GM12878 (cell line): ENCODE results near the gene RRAD. TPM values are rescaled to one million over a fixed set of nuclear protein-coding genes. Genes with fewer than 3 reads are reported as not detected.

Experiments
- ATAC-seq: fragments of 200-7000 bp; cut with Tn5 transposase; 3 replicates; pipeline ENCODE4 v1.9.1; 2020; ENCODE audit warnings: mild to moderate bottlenecking, moderate library complexity
- BruUV-seq: library from RNA; stranded (reverse); fragments of 400-500 nt; replicated peaks from 2 replicates; lab custom pipeline; 2021; lab: Mats Ljungman, UMichigan
- CTCF ChIA-PET: fragments of 300-600 bp; sonication (Branson Sonifier 250); formaldehyde crosslinking; extraction: SDS; loops from one replicate; lab custom pipeline; 2021; ENCODE audit warnings: inconsistent platforms; lab: Yijun Ruan, JAX
- POLR2A ChIA-PET: fragments of 350-600 bp; formaldehyde crosslinking; extraction: SDS; loops from one replicate; lab custom pipeline; 2021; ENCODE audit warnings: inconsistent platforms; lab: Charles Lee
- RAD21 ChIA-PET: fragments of 300-600 bp; sonication (Branson Sonifier 250); formaldehyde crosslinking; loops from one replicate; lab custom pipeline; 2023; ENCODE audit warnings: antibody characterized with exemption; ENCODE audit not compliant: unreplicated experiment; lab: Charles Lee
- SMC1A ChIA-PET: fragments of 300-600 bp; sonication (Branson Sonifier 250); formaldehyde crosslinking; loops from one replicate; lab custom pipeline; 2023; ENCODE audit not compliant: unreplicated experiment, uncharacterized antibody; lab: Charles Lee
- DNase-seq: peaks from one replicate; pipeline ENCODE4 v3.0.0-alpha.2; 2011; ENCODE audit warnings: low read depth, low spot score
- FAIRE-seq: peaks from 3 replicates; lab custom pipeline; 2011; peaks lifted over from hg19 to GRCh38; lab: Jason Lieb, UNC
- H2AFZ ChIP-seq: 2 replicates; pipeline ENCODE4 v1.6.0; 2011; ENCODE audit warnings: low read depth, low read length, control low read depth; ENCODE audit not compliant: control insufficient read depth
- H3K27ac ChIP-seq: 2 replicates; pipeline ENCODE4 v1.5.1; 2011; ENCODE audit warnings: control low read depth; ENCODE audit not compliant: control insufficient read depth, insufficient read depth
- H3K27me3 ChIP-seq, 2 experiments: replicated peaks in 1 of 2; 2 replicates each; pipeline versions ENCODE4 v1.6.0 to v1.6.1; 2011; ENCODE audit warnings: low read length in 1 of 2; ENCODE audit not compliant: control insufficient read depth in 2 of 2, insufficient read depth in 2 of 2
- H3K36me3 ChIP-seq, 2 experiments: 2 replicates each; pipeline ENCODE4 v1.5.1; 2011; ENCODE audit warnings: low read length in 1 of 2; ENCODE audit not compliant: control insufficient read depth in 2 of 2, insufficient read depth in 2 of 2
- H3K4me1 ChIP-seq: 2 replicates; pipeline ENCODE4 v1.6.1; 2011; ENCODE audit warnings: mild to moderate bottlenecking, low read length, moderate library complexity, mixed read lengths; ENCODE audit not compliant: control insufficient read depth, insufficient read depth
- H3K4me2 ChIP-seq: 2 replicates; pipeline ENCODE4 v1.6.0; 2011; ENCODE audit warnings: control low read depth; ENCODE audit not compliant: control insufficient read depth, insufficient read depth
- H3K4me3 ChIP-seq: fragments of 200-600 bp; sonication (generic); 2 replicates; pipeline ENCODE4 v1.5.1; 2016
- H3K79me2 ChIP-seq: 2 replicates; pipeline ENCODE4 v1.6.0; 2011; ENCODE audit warnings: low read length; ENCODE audit not compliant: control insufficient read depth, insufficient read depth
- H3K9ac ChIP-seq: 2 replicates; pipeline ENCODE4 v1.8.0; 2011; ENCODE audit warnings: low read length, control low read depth, mixed read lengths; ENCODE audit not compliant: control insufficient read depth, insufficient read depth
- H3K9me3 ChIP-seq: replicated peaks from 3 replicates; pipeline ENCODE4 v1.5.1; 2011; ENCODE audit warnings: mild to moderate bottlenecking, low read length; ENCODE audit not compliant: control insufficient read depth, insufficient read depth
- H4K20me1 ChIP-seq: 2 replicates; pipeline ENCODE4 v1.6.0; 2011; ENCODE audit not compliant: control insufficient read depth, insufficient read depth
- FOS ChIP-seq: IDR thresholded peaks from 3 replicates; pipeline ENCODE4 v1.6.1; 2011; ENCODE audit warnings: borderline replicate concordance; ENCODE audit not compliant: insufficient read length; ENCODE audit errors: extremely low read depth
- MTA2 ChIP-seq: fragments of 450-650 bp; IDR thresholded peaks from 2 replicates; pipeline ENCODE4 v1.6.1; 2016; ENCODE audit warnings: low read depth, mild to moderate bottlenecking, moderate library complexity
- MYC ChIP-seq: IDR thresholded peaks from 2 replicates; pipeline ENCODE4 v1.6.1; 2011; ENCODE audit warnings: mild to moderate bottlenecking, low read length, moderate library complexity, inconsistent platforms; ENCODE audit not compliant: insufficient read depth, insufficient replicate concordance, insufficient read length, severe bottlenecking
- RAD51 ChIP-seq: fragments of 450-650 bp; IDR thresholded peaks from 2 replicates; pipeline ENCODE4 v1.6.1; 2016; ENCODE audit warnings: moderate library complexity, mild to moderate bottlenecking, inconsistent platforms
- REST ChIP-seq: IDR thresholded peaks from 2 replicates; pipeline ENCODE4 v1.6.1; 2012; ENCODE audit warnings: mild to moderate bottlenecking, low read depth, low read length
- WGBS: methylation state at CpG from one replicate; pipeline ENCODE4 v1.1.6; 2016; ENCODE audit warnings: low lambda C conversion rate; ENCODE audit not compliant: insufficient replicate concordance, insufficient coverage; ENCODE audit errors: missing lambda C conversion rate; 5-methylcytosine and 5-hydroxymethylcytosine counted together
- in situ Hi-C: fragments of 300-500 bp; cut with MboI; formaldehyde crosslinking; loops from 9 replicates; pipeline ENCODE4 v1.14.3; 2018; ENCODE audit warnings: mixed read lengths
- intact Hi-C: fragments of 100-400 bp; cut with micrococcal nuclease; formaldehyde crosslinking; loops from one replicate; pipeline ENCODE4 v1.14.2; 2022; ENCODE audit not compliant: unreplicated experiment
- polyA plus RNA-seq, 11 experiments: library from polyadenylated mRNA; depleted of rRNA in 4 of 11; unstranded in 6 of 11; stranded (reverse) in 5 of 11; fragments of >200 nt; fragmentation: Nextera tagmentation in 4 of 11; fragmentation: Illumina TruSeq in 1 of 11; extraction: Ambion mirVana in 4 of 11; extraction: Trizol in 1 of 11; gene quantifications; 1 replicate in 1 of 11; 2 replicates in 10 of 11; pipeline versions ENCODE4 v1.2.1 to v1.2.3, GENCODE V29; 2011 to 2016; ENCODE audit warnings: inconsistent platforms in 2 of 11, missing spikeins in 2 of 11, low read depth in 1 of 11
- total RNA-seq, 4 experiments: library from RNA; depleted of rRNA in 3 of 4; stranded (reverse); fragments of >200 nt in 3 of 4; fragmentation: Illumina TruSeq in 1 of 4; extraction: Trizol in 1 of 4; gene quantifications; 2 replicates each; pipeline versions ENCODE4 v1.2.1 to v1.2.3, GENCODE V29; 2013 to 2021
- TF ChIP-seq, protein P1 (sequence below): fragments of 150-350 bp; IDR thresholded peaks from 2 replicates; pipeline ENCODE4 v1.6.1; 2016; ENCODE audit warnings: low read depth, low read length

RRAD gene
- total and polyA plus RNA-seq, 10 of the 15 experiments (the other 5 are each of a cell fraction or from before 2014, with no cell fraction given) = 0.11 to 8.5 (median 2.8) TPM

DNA sequence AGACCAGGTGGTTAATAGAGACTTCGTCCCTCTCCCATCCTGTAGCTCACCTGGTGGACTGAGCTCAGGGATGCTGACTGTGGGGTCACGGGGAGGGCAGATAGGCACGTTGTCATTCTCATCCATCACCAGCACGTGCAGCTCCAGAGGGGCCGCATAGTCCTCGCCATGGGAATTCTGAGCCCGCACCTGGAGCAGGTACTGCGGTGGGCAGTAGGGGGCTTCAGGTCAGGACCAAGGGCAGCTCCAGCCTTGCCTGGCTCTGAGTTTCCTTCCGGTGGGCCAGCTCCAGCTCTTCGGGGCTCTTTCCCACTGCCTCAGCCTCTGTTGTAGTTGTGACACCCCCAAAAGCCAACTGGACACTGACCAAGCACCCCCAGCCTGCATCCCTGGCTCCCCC, 12.3 kb downstream of the RRAD start:
- BruUV-seq = no TSS peak
- Histone ChIP-seq H2AFZ (no peak overlapping the region), H3K27ac (no peak overlapping the region), H4K20me1 (no peaks in the 10 kb centered on the region), H3K27me3 (no peaks in the 10 kb centered on the region; a peak in 2 of 4 replicates), H3K9ac (no peak overlapping the region), H3K4me3 (no peak overlapping the region), H3K4me2 (no peak overlapping the region), H3K36me3 (no peaks in the 10 kb centered on the region), H3K4me1 (no peaks in the 10 kb centered on the region), H3K9me3 (no peaks in the 10 kb centered on the region), H3K79me2 (no peaks in the 10 kb centered on the region)
- TF ChIP-seq FOS (no peak), REST (peak; percentile 48; the same call in 1 of the 2 replicates)
- in situ Hi-C loops (no loop called here), intact Hi-C loops (no loop called here)
- 37% methylated on average over 10 of the region's 10 CpGs for WGBS
- ATAC-seq (no peak), FAIRE-seq (no peak), DNase-seq (no peak)
- ChIA-PET SMC1A (no interaction called here), POLR2A (no interaction called here), CTCF (interaction anchor here (1.3 kb wide), 1 partner anchor 45 kb away, joined by 4 read pairs; no protein-coding TSS in a partner anchor), RAD21 (no interaction called here)

GRCh38 chr16:66911801-66912200, 13.5 kb downstream of the RRAD start:
- Histone ChIP-seq H4K20me1 (no peaks in the 10 kb centered on the region), H3K79me2 (no peaks in the 10 kb centered on the region), H3K4me1 (no peaks in the 10 kb centered on the region), H3K36me3 (no peaks in the 10 kb centered on the region), H3K4me3 (no peak overlapping the region), H3K9ac (no peak overlapping the region), H3K27me3 (no peaks in the 10 kb centered on the region; a peak in 2 of 4 replicates), H2AFZ (no peak overlapping the region), H3K27ac (no peak overlapping the region), H3K4me2 (no peak overlapping the region), H3K9me3 (no peaks in the 10 kb centered on the region)
- ChIA-PET POLR2A (no interaction called here), RAD21 (interaction anchor here (0.5 kb wide), 1 partner anchor 38 kb away, joined by 4 read pairs; no protein-coding TSS in a partner anchor), CTCF (interaction anchor here (2.2 kb wide), 1 partner anchor 14 kb away, joined by 7 read pairs; the partner anchor contains the start of gene RRAD), SMC1A (no interaction called here)
- no peak for FAIRE-seq
- 27% methylated on average over 8 of the region's 8 CpGs for WGBS
- no TSS peak for BruUV-seq
- in situ Hi-C loops = no loop called here
- no peak for DNase-seq
- no peak for ATAC-seq
- intact Hi-C loops = no loop called here
- no peak for TF ChIP-seq MTA2
- TF ChIP-seq, protein P1, sequence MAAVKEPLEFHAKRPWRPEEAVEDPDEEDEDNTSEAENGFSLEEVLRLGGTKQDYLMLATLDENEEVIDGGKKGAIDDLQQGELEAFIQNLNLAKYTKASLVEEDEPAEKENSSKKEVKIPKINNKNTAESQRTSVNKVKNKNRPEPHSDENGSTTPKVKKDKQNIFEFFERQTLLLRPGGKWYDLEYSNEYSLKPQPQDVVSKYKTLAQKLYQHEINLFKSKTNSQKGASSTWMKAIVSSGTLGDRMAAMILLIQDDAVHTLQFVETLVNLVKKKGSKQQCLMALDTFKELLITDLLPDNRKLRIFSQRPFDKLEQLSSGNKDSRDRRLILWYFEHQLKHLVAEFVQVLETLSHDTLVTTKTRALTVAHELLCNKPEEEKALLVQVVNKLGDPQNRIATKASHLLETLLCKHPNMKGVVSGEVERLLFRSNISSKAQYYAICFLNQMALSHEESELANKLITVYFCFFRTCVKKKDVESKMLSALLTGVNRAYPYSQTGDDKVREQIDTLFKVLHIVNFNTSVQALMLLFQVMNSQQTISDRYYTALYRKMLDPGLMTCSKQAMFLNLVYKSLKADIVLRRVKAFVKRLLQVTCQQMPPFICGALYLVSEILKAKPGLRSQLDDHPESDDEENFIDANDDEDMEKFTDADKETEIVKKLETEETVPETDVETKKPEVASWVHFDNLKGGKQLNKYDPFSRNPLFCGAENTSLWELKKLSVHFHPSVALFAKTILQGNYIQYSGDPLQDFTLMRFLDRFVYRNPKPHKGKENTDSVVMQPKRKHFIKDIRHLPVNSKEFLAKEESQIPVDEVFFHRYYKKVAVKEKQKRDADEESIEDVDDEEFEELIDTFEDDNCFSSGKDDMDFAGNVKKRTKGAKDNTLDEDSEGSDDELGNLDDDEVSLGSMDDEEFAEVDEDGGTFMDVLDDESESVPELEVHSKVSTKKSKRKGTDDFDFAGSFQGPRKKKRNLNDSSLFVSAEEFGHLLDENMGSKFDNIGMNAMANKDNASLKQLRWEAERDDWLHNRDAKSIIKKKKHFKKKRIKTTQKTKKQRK = no peak
- TF ChIP-seq MYC = no peak
- TF ChIP-seq RAD51 = no peak
